ENCODE measurements around the gene NETO1. TPM values are rescaled to one million over a fixed set of nuclear protein-coding genes. Genes with fewer than 3 reads are reported as not detected.

NETO1 gene
- total RNA-seq, 2 donors from 2014 or later, result not detected

- intact Hi-C loops (cut with DNase I), result no loop called here
- Histone ChIP-seq H3K4me1 (peaks cover 25% of the 10 kb centered on the region), H3K27ac (no peak overlapping the region), H3K4me3 (no peak overlapping the region), H3K9me3 (no peaks in the 10 kb centered on the region), H3K36me3 (replicated peaks in 1 of 2; ENCODE audit: insufficient read depth in 1 of 2, low read depth in 2 of 2) (no peaks in the 10 kb centered on the region), H3K27me3 (peaks cover 0 to 13% of the 10 kb centered on the region in 2 donors)
- WGBS, 2 donors, result 51 to 55% methylated on average over 5 of the region's 5 CpGs
- DNase-seq (no peak), ATAC-seq (no peak)
- TF ChIP-seq POLR2A (IDR thresholded peaks at IDR 0.05), result no peak
- TF ChIP-seq, protein P1, sequence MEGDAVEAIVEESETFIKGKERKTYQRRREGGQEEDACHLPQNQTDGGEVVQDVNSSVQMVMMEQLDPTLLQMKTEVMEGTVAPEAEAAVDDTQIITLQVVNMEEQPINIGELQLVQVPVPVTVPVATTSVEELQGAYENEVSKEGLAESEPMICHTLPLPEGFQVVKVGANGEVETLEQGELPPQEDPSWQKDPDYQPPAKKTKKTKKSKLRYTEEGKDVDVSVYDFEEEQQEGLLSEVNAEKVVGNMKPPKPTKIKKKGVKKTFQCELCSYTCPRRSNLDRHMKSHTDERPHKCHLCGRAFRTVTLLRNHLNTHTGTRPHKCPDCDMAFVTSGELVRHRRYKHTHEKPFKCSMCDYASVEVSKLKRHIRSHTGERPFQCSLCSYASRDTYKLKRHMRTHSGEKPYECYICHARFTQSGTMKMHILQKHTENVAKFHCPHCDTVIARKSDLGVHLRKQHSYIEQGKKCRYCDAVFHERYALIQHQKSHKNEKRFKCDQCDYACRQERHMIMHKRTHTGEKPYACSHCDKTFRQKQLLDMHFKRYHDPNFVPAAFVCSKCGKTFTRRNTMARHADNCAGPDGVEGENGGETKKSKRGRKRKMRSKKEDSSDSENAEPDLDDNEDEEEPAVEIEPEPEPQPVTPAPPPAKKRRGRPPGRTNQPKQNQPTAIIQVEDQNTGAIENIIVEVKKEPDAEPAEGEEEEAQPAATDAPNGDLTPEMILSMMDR (IDR thresholded peaks at IDR 0.05), result no peak
Measured at GRCh38 chr18:72871091-72871490, 3.3 kb upstream of the NETO1 start.

GRCh38 chr18:72869226-72870185 is 1.7 kb upstream of the NETO1 start:
- 8 to 12% methylated on average over 41 to 57 of the region's 57 CpGs for WGBS, 2 donors
- TF ChIP-seq, protein P1 (IDR thresholded peaks at IDR 0.05), result no peak
- no peak for TF ChIP-seq POLR2A (IDR thresholded peaks at IDR 0.05)
- no peaks in the 10 kb centered on the region for H3K9me3 ChIP-seq
- peaks cover 25% of the 10 kb centered on the region for H3K4me1 ChIP-seq
- no peak overlapping the region for H3K27ac ChIP-seq
- H3K36me3 ChIP-seq (replicated peaks in 1 of 2; ENCODE audit: insufficient read depth in 1 of 2, low read depth in 2 of 2), result no peaks in the 10 kb centered on the region
- peaks cover 0 to 13% of the 10 kb centered on the region in 2 donors for H3K27me3 ChIP-seq
- no peak for ATAC-seq
- intact Hi-C loops (cut with DNase I), result no loop called here
- no peak overlapping the region for H3K4me3 ChIP-seq
- DNase-seq, result no peak

GRCh38 chr18:72868585-72869225 is 918 bp upstream of the NETO1 start:
- intact Hi-C loops (cut with DNase I), result no loop called here
- DNase-seq, result no peak
- peaks cover 25% of the 10 kb centered on the region for H3K4me1 ChIP-seq
- no peaks in the 10 kb centered on the region for H3K9me3 ChIP-seq
- no peak overlapping the region for H3K4me3 ChIP-seq
- TF ChIP-seq POLR2A (IDR thresholded peaks at IDR 0.05), result no peak
- TF ChIP-seq, protein P1 (IDR thresholded peaks at IDR 0.05), result no peak
- no peak overlapping the region for H3K27ac ChIP-seq
- H3K27me3 ChIP-seq, result peaks cover 0 to 13% of the 10 kb centered on the region in 2 donors
- no peak for ATAC-seq
- WGBS, 2 donors, result 0 to 5% methylated on average over 39 to 61 of the region's 62 CpGs
- no peaks in the 10 kb centered on the region for H3K36me3 ChIP-seq (replicated peaks in 1 of 2; ENCODE audit: insufficient read depth in 1 of 2, low read depth in 2 of 2)

DNA sequence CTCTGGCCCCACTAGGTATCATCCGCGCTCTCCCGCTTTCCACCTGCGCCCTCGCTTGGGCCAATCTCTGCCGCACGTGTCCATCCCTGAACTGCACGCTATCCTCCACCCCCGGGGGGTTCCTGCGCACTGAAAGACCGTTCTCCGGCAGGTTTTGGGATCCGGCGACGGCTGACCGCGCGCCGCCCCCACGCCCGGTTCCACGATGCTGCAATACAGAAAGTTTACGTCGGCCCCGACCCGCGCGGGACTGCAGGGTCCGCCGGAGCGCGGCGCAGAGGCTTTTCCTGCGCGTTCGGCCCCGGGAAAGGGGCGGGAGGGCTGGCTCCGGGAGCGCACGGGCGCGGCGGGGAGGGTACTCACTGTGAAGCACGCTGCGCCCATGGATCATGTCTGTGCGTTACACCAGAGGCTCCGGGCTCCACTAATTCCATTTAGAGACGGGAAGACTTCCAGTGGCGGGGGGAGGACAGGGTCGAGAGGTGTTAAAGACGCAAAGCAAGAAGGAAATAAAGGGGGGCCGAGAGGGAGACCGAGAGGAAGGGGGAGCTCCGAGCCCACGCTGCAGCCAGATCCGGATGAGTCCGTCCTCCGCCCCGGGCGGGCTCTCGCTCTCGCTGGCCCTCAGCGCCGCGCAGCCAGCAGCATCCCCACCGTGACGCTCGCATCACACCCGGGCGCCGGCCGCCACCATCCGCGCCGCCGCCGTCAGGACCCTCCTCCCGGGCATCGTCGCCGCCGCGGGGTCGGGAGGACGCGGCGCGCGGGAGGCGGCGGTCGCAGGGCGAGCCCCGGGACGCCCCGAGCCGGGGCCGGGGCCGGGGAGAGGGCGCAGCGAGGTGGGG is 664 bp downstream of the NETO1 start:
- Histone ChIP-seq H3K27me3 (peaks cover 0 to 13% of the 10 kb centered on the region in 2 donors), H3K27ac (no peak overlapping the region), H3K4me3 (no peak overlapping the region), H3K36me3 (replicated peaks in 1 of 2; ENCODE audit: insufficient read depth in 1 of 2, low read depth in 2 of 2) (no peaks in the 10 kb centered on the region), H3K4me1 (peaks cover 25% of the 10 kb centered on the region), H3K9me3 (no peaks in the 10 kb centered on the region)
- no peak for ATAC-seq
- DNase-seq, result no peak
- intact Hi-C loops (cut with DNase I), result no loop called here
- WGBS, 2 donors, result 1% methylated on average over 14 to 90 of the region's 102 CpGs
- TF ChIP-seq, protein P1 (IDR thresholded peaks at IDR 0.05), result no peak
- TF ChIP-seq POLR2A (IDR thresholded peaks at IDR 0.05), result no peak
